GM18511 (cell line): ENCODE results near the gene ADCK2.
"Not testable (repeated sequence)": the region's sequence is repeated elsewhere in the genome, so short reads cannot be mapped to it uniquely, and the experiment has no call there.

Experiments
- ATAC-seq: cut with Tn5 transposase; IDR thresholded peaks from one replicate; pipeline ENCODE4 v1.9.1; 2021; ENCODE audit warnings: mild to moderate bottlenecking, moderate library complexity; ENCODE audit not compliant: unreplicated experiment

The ADCK2 gene

DNA sequence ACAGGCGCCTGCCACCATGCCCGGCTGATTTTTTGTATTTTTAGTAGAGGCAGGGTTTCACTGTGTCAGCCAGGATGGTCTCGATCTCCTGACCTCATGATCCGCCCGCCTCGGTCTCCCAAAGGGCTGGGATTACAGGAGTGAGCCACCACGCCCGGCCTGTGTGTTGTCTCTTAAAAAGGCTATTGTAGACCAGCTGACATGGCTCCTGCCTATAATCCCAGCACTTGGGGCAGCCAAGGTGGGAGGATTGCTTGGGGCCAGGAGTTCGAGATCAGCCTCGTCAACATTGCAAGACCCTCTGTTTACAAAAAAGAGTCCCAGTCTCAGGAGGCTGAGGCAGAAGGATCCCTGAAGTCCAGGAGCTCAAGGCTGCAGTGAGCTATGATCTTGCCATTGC is 21.1 kb downstream of the ADCK2 start:
- not testable (repeated sequence) for ATAC-seq

GRCh38 chr7:140694592-140694991 is 21.8 kb downstream of the ADCK2 start:
- ATAC-seq = no peak

DNA sequence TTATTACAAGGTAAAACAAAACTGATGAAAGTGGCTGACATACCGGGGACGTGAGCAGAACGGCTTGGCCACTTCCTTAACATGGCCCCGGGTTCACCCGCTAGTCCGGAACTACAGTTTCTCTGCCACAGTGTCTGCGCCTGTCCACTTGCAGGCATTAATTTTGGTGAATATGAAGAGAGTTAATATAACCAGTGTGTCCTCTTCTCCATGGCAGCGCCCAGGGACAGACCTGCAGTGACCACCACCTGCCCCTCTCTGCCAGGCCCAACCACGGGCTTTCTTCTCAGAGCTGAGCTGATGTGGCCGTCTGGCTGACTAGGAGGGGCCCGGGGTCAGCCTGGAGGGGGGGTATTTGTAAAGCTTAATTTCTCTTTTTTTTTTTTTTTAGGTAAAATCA is 22.6 kb downstream of the ADCK2 start:
- ATAC-seq = no peak

- no peak for ATAC-seq
Observed at GRCh38 chr7:140696024-140696679, 23.4 kb downstream of the ADCK2 start.

GRCh38 chr7:140696680-140697446 is 24.1 kb downstream of the ADCK2 start, which contains the start of gene NDUFB2:
TSS of gene NDUFB2 (plus strand) at chr7:140696708. CDS start at chr7:140696745, 37 bp downstream.
- ATAC-seq = peak; percentile 92

GRCh38 chr7:140697447-140698143 is 24.9 kb downstream of the ADCK2 start:
- ATAC-seq = no peak

DNA sequence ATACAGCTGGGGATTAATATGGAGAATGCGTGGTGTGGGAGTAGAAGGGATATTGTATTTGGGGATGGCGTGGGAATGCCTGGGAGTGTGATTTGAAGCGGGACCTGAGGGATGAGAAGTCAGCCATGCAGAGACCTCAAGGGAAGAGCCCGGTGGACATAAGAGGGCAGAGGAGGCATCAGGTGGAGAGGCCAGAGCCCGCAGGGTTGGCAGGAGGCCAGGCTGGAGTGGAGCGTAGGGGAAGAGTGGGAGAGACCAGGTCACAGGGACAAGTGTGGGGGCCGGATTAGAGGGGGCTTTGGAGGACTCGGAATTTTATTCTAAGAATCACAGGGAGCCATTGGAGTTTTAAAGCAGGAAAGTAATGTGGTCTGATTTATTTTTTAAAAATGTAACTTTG is 25.7 kb downstream of the ADCK2 start:
- no peak for ATAC-seq

GRCh38 chr7:140702774-140703173 is 30.0 kb downstream of the ADCK2 start:
- no peak for ATAC-seq

- no peak for ATAC-seq
Observed at GRCh38 chr7:140704205-140704604, 31.5 kb downstream of the ADCK2 start.

GRCh38 chr7:140707132-140707531 is 34.4 kb downstream of the ADCK2 start:
- no peak for ATAC-seq

DNA sequence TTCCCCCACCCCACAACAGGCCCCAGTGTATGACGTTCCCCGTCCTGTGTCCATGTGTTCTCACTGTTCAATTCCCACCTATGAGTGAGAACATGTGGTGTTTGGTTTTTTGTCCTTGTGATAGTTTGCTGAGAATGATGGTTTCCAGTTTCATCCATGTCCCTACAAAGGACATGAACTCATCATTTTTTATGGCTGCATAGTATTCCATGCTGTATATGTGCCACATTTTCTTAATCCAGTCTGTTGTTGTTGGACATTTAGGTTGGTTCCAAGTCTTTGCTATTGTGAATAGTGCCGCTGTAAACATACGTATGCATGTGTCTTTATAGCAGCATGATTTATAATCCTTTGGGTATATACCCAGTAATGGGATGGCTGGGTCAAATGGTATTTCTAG is 36.0 kb downstream of the ADCK2 start:
- ATAC-seq = not testable (repeated sequence)

- not testable (repeated sequence) for ATAC-seq
Observed at GRCh38 chr7:140712392-140712791, 39.6 kb downstream of the ADCK2 start.

DNA sequence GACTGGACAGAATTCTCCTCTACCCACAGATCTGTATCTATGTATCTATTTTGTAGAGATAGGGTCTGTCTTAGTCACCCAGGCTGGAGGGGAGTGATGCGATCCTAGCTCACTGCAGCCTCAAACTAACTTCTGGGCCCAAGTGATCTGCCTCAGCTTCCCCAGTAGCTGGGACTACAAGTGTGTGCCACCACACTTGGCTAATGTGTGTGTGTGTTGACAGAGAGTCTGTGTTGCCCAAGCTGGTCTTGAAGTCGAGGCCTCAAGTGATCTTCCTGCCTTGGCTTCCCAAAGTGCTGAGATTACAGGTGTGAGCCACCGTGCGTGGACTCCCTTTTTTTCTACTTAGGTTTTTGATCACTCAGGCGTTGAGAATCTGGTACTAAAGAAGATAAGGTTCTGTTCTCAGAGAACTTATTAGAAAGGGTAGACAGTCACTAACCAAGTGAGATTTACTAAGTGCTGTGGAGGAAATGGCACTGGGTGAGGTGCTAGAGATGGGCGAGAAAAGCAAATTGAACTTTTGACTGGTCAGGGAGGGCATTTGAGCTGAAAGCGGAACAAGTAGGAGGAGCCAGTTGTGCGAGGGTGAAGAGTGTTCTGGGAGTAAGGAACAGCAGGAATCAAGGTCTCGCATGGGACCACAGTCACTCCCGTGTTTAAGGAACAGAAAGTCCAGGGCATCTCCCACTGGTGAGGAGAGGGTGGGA is 41.7 kb downstream of the ADCK2 start:
- ATAC-seq = no peak

GRCh38 chr7:140719721-140720120 is 47.0 kb downstream of the ADCK2 start:
- ATAC-seq = no peak

- ATAC-seq = no peak
Observed at GRCh38 chr7:140722254-140722653, 49.5 kb downstream of the ADCK2 start.

DNA sequence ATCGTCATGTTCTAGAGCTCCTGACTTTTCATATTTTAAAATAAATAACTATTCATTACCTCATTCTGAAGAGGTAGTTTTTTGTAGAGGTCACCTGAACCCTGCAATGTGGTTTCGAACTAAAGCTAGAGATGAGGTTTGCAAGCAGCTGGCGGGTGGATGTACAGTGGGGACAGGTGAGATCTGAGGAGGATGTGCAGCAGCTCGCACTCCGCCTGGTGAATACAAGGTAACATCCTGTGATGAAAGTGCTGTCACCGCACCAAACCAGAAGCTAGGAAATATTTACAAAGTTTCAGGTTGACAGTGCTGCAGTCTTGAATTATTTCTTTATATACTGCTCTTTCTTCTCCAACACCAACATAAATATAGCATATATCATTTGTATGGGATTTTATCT is 50.3 kb downstream of the ADCK2 start:
- no peak for ATAC-seq

- no peak for ATAC-seq
Observed at GRCh38 chr7:140723574-140723973, 50.8 kb downstream of the ADCK2 start.

DNA sequence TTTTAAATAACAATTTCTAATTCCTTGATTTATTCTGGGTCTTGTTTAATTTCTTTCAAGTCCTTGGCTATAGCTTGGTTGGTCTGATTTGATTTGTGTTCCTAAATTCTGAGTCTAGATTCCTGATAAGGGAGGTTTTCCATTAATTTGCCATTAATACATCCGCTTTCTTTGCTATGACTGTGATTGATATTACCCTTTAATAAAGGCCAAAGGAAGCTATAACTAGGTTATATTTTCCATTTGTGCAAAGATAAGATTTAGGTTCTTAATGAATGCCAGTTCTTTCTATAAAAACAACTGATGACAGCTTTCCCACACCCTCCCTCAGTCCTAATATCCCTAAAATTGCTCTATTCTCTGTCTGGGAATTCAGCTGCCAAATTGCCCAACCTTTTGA is 52.0 kb downstream of the ADCK2 start:
- ATAC-seq = no peak

DNA sequence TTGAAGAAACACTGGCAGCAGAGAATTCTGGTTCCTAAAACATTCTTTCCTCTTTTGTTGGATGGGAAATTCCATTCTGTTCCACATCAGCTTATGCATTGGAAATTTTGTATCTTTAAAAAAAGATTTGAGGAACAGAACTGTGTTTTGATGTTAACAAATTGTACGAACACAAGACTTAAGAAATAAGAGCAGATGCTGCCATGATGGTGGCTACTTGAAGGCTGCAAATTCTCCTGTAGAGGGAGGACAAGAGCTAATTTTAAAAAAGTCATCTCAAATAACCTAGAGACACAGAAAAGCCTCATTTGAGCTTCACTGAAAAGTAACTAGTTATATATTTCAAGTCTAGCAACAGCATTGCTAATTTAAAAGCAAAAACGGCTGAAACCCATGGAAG is 53.5 kb downstream of the ADCK2 start:
- ATAC-seq = no peak

GRCh38 chr7:140732416-140732815 is 59.7 kb downstream of the ADCK2 start:
- no peak for ATAC-seq

- no peak for ATAC-seq
Observed at GRCh38 chr7:140734096-140734495, 61.4 kb downstream of the ADCK2 start.
